H1 (cell line): ENCODE results near the gene CYB5R3.

Experiments
- CHD2 ChIP-seq: IDR thresholded peaks from 2 replicates; pipeline ENCODE4 v1.6.1; 2012; ENCODE audit warnings: low read length, improper control_type of control experiment
- CTCF ChIP-seq, 3 experiments: IDR thresholded peaks; 1 replicate in 2 of 3; 2 replicates in 1 of 3; pipeline versions ENCODE4 v1.5.1 to v1.6.1; 2011; ENCODE audit warnings: low read length in 3 of 3, mild to moderate bottlenecking in 3 of 3, inconsistent platforms in 2 of 3, low read depth in 1 of 3, moderate library complexity in 1 of 3; ENCODE audit not compliant: insufficient read depth in 1 of 3; ENCODE audit errors: control extremely low read depth in 1 of 3
- EGR1 ChIP-seq: IDR thresholded peaks from 2 replicates; pipeline ENCODE4 v1.6.1; 2011; ENCODE audit warnings: low read depth, low read length, borderline replicate concordance
- SIN3A ChIP-seq, 2 experiments: IDR thresholded peaks in 1 of 2; conservative IDR thresholded peaks in 1 of 2; 2 replicates each; pipeline ENCODE4 v1.6.1; 2011 to 2012; ENCODE audit warnings: low read length in 2 of 2, improper control_type of control experiment in 1 of 2, low read depth in 1 of 2, mild to moderate bottlenecking in 1 of 2

- no peak for TF ChIP-seq CTCF (IDR thresholded peaks at IDR 0.05; ENCODE audit: control extremely low read depth in 1 of 3, insufficient read depth in 1 of 3, low read depth in 1 of 3, low read length in 3 of 3)
- TF ChIP-seq EGR1: no peak
- no peak for TF ChIP-seq SIN3A (conservative IDR thresholded peaks at IDR 0.05 in 1 of 2, IDR thresholded peaks at IDR 0.05 in 1 of 2; ENCODE audit: low read depth in 1 of 2, low read length in 2 of 2)
- no peak for TF ChIP-seq CHD2
These were observed 4.5 kb downstream of the CYB5R3 start for GRCh38 chr22:42644422-42645340.
